LoVo (cell line): ENCODE data around the gene NBEA.

ENCODE experiments used
- DNase-seq: peaks from one replicate; pipeline ENCODE4 v3.0.0-alpha.2; 2016; ENCODE audit warnings: low spot score

The NBEA gene

GRCh38 chr13:35279500-35279899 is 337.4 kb downstream of the NBEA start:
- no peak for DNase-seq

GRCh38 chr13:35283856-35284255 is 341.8 kb downstream of the NBEA start:
- DNase-seq = no peak

GRCh38 chr13:35285677-35286076 is 343.6 kb downstream of the NBEA start:
- no peak for DNase-seq

- DNase-seq = no peak
These were observed 350.3 kb downstream of the NBEA start for GRCh38 chr13:35292329-35292728.

- DNase-seq = no peak
These were observed 351.6 kb downstream of the NBEA start for GRCh38 chr13:35293579-35294226.

- DNase-seq = no peak
These were observed 367.6 kb downstream of the NBEA start for GRCh38 chr13:35309706-35310105.

GRCh38 chr13:35332134-35332533 is 390.1 kb downstream of the NBEA start:
- DNase-seq = no peak

GRCh38 chr13:35333157-35333556 is 391.1 kb downstream of the NBEA start:
- no peak for DNase-seq

GRCh38 chr13:35342440-35342839 is 400.4 kb downstream of the NBEA start:
- DNase-seq = no peak

GRCh38 chr13:35343417-35343816 is 401.3 kb downstream of the NBEA start:
- DNase-seq = no peak

- no peak for DNase-seq
These were observed 403.9 kb downstream of the NBEA start for GRCh38 chr13:35345992-35346391.

- no peak for DNase-seq
These were observed 404.4 kb downstream of the NBEA start for GRCh38 chr13:35346494-35346893.

GRCh38 chr13:35347679-35348205 is 405.7 kb downstream of the NBEA start:
- DNase-seq = no peak

- no peak for DNase-seq
These were observed 407.0 kb downstream of the NBEA start for GRCh38 chr13:35349052-35349451.

- peak; percentile 38 for DNase-seq
These were observed 407.7 kb downstream of the NBEA start for GRCh38 chr13:35349673-35350278.

GRCh38 chr13:35354285-35354684 is 412.2 kb downstream of the NBEA start:
- no peak for DNase-seq

- DNase-seq = no peak
These were observed 412.8 kb downstream of the NBEA start for GRCh38 chr13:35354882-35355281.

- no peak for DNase-seq
These were observed 414.5 kb downstream of the NBEA start for GRCh38 chr13:35356572-35356971.

- no peak for DNase-seq
These were observed 423.8 kb downstream of the NBEA start for GRCh38 chr13:35365883-35366282.

GRCh38 chr13:35367586-35367985 is 425.5 kb downstream of the NBEA start:
- DNase-seq = no peak

- DNase-seq = no peak
These were observed 436.9 kb downstream of the NBEA start for GRCh38 chr13:35378939-35379338.

GRCh38 chr13:35379663-35380062 is 437.6 kb downstream of the NBEA start:
- DNase-seq = no peak

- DNase-seq = no peak
These were observed 445.7 kb downstream of the NBEA start for GRCh38 chr13:35387682-35388250.
